T47D (cell line): ENCODE measurements around the gene TCF4.

ENCODE experiments used
- DNase-seq, 2 experiments: peaks; one replicate each; pipeline versions ENCODE4 v3.0.0 to v3.0.0-alpha.2; 2011 to 2012; ENCODE audit warnings: low read depth in 1 of 2, low spot score in 1 of 2
- JUND ChIP-seq: IDR thresholded peaks from 2 replicates; pipeline ENCODE4 v1.6.1; 2012; ENCODE audit warnings: low read depth
- in situ Hi-C: cut with HindIII; loops from 2 replicates; pipeline ENCODE4 v1.10.0; 2016; ENCODE audit warnings: low sequenced_read_pairs, low pct_unique_long_range_greater_than_20kb

TCF4 gene

GRCh38 chr18:55376387-55376786 lies 211.6 kb downstream of the TCF4 start:
- TF ChIP-seq JUND, result no peak
- in situ Hi-C loops, result no loop called here
- no peak for DNase-seq

GRCh38 chr18:55375930-55376329 lies 212.1 kb downstream of the TCF4 start:
- in situ Hi-C loops, result no loop called here
- DNase-seq, result no peak
- TF ChIP-seq JUND, result no peak

- no peak for TF ChIP-seq JUND
- in situ Hi-C loops, result no loop called here
Measured at GRCh38 chr18:55374741-55375140, 213.3 kb downstream of the TCF4 start.

GRCh38 chr18:55372209-55372608 lies 215.8 kb downstream of the TCF4 start:
- no peak for DNase-seq
- in situ Hi-C loops, result no loop called here
- no peak for TF ChIP-seq JUND

More at GRCh38 chr18:55374741-55375140, 213.3 kb downstream of the TCF4 start:
- no peak for DNase-seq

- DNase-seq, result no peak
- no peak for TF ChIP-seq JUND
- in situ Hi-C loops, result no loop called here
Measured at GRCh38 chr18:55370936-55371335, 217.1 kb downstream of the TCF4 start.

- DNase-seq, result no peak
- no peak for TF ChIP-seq JUND
- in situ Hi-C loops, result no loop called here
Measured at GRCh38 chr18:55369346-55369745, 218.6 kb downstream of the TCF4 start.

GRCh38 chr18:55365342-55365741 lies 222.7 kb downstream of the TCF4 start:
- in situ Hi-C loops, result no loop called here
- DNase-seq, result no peak
- no peak for TF ChIP-seq JUND

- in situ Hi-C loops, result no loop called here
- no peak for TF ChIP-seq JUND
- DNase-seq, result no peak
Measured at GRCh38 chr18:55362303-55362702, 225.7 kb downstream of the TCF4 start.

GRCh38 chr18:55361492-55362250 lies 226.3 kb downstream of the TCF4 start:
- DNase-seq, result no peak
- TF ChIP-seq JUND, result no peak
- in situ Hi-C loops, result no loop called here

GRCh38 chr18:55360061-55360460 lies 227.9 kb downstream of the TCF4 start:
- DNase-seq, result no peak
- in situ Hi-C loops, result no loop called here
- no peak for TF ChIP-seq JUND

- in situ Hi-C loops, result no loop called here
Measured at GRCh38 chr18:55356815-55357214, 231.2 kb downstream of the TCF4 start.

GRCh38 chr18:55355223-55355622 lies 232.8 kb downstream of the TCF4 start:
- no peak for TF ChIP-seq JUND
- no peak for DNase-seq
- in situ Hi-C loops, result no loop called here

More at GRCh38 chr18:55356815-55357214, 231.2 kb downstream of the TCF4 start:
- TF ChIP-seq JUND, result no peak
- DNase-seq, result no peak

GRCh38 chr18:55354795-55355194 lies 233.2 kb downstream of the TCF4 start:
- in situ Hi-C loops, result no loop called here
- DNase-seq, result no peak
- TF ChIP-seq JUND, result no peak

- DNase-seq, result no peak
- in situ Hi-C loops, result no loop called here
- no peak for TF ChIP-seq JUND
Measured at GRCh38 chr18:55353806-55354205, 234.2 kb downstream of the TCF4 start.
